ENCODE measurements around the gene C20orf144. TPM values are rescaled to one million over a fixed set of nuclear protein-coding genes. Genes with fewer than 3 reads are reported as not detected.

C20orf144 gene
- total RNA-seq, 4 donors from 2014 or later, result 0.23 TPM; not detected in 3

DNA sequence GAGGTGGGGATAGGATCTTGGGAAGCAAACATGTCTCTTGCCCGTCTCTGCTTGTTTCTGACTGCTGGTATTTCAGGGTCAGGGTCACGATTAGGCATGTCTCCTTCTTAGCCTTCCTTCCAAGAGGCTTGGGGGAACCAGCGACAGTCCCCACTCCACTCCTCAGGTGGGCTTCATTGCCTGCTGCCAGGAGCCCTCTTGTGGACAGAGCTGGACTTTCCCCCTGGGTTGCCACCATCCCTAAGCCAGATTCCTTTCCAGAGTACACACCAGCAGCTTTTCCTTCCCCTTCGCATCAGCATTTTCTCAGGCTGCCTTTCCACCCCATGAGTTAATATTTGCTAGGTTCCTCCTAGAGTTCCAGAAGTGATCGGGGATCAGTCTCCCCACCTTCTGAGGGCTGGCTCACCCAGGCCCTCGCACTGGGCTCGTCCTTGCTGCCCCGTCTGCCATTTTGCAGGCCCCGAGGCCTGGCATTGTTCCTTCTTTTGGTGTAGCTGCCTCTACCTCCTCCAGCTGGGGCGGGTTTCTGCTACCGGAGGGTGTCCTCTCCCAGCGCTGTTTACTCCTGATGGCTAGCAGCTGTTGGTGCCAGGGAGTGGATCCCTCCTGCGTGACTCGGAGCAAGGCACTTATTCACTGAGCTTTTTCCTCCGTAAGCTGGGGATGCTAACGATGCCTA is 8.8 kb upstream of the C20orf144 start:
- peaks cover 12 to 24% (median 18%) of the 10 kb centered on the region in 4 donors for H3K36me3 ChIP-seq
- peaks cover 17 to 27% (median 25%) of the 10 kb centered on the region in 4 donors for H3K4me1 ChIP-seq
- no peaks in the 10 kb centered on the region for H3K9me3 ChIP-seq
- DNase-seq (ENCODE audit: extremely low spot score), result no peak
- H3K4me3 ChIP-seq, result peak overlapping the region; percentile 23 to 37 (median 27)
- H3K27me3 ChIP-seq, result no peaks in the 10 kb centered on the region
- intact Hi-C loops (cut with DNase I), result loop anchor here (5.0 kb wide), 1 partner anchor 196 kb away; no protein-coding TSS in a partner anchor
- peak; percentile 76 to 85 (median 79) for TF ChIP-seq CTCF (IDR thresholded peaks at IDR 0.05)
- no peak for TF ChIP-seq POLR2A (IDR thresholded peaks at IDR 0.05; ENCODE audit: low read depth)
- peak; percentile 52 to 59 for TF ChIP-seq POLR2AphosphoS5 (IDR thresholded peaks at IDR 0.05)
- TF ChIP-seq EP300 (IDR thresholded peaks at IDR 0.05), result no peak
- no peak overlapping the region for H3K27ac ChIP-seq (replicated peaks in 1 of 4)
- 36% methylated on average over 16 of the region's 16 CpGs for WGBS

DNA sequence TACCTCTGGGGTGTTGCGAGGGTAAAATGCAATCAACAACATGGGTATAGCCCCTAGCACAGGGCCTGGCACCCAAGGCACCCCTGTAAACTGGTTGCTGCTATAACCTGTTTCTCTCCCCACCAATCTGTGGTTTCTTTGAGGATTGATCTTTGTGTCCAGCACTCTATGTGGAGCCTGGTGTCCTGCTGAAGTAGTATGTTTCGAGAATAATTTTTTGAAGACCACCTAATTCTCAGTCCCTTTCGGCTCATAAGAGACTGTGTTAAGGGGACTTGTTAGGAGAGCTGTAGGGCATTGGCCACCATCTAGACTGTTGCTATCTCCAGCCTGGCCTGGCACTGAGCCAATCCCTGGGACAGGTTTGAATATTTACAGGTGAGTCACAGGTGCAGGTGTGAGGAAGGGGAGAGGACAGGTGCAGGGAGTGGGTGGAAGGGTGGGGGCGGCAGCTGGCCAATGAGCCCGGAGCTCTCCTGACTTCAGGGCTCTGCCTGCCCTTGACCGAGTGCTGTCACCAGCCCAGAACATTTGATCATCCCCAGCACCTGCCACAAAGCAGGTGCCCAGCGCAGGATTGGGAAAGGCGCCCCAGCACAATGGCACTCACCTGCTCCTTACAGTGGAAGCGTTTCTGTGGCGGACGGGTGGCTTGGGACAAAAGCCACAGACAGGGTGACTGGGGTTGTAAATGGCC is 8.1 kb upstream of the C20orf144 start:
- no peak overlapping the region for H3K27ac ChIP-seq (replicated peaks in 1 of 4)
- 89% methylated on average over 4 of the region's 11 CpGs for WGBS
- H3K36me3 ChIP-seq, result peaks cover 12 to 30% (median 25%) of the 10 kb centered on the region in 4 donors
- H3K27me3 ChIP-seq, result no peaks in the 10 kb centered on the region
- TF ChIP-seq EP300 (IDR thresholded peaks at IDR 0.05), result no peak
- TF ChIP-seq POLR2AphosphoS5 (IDR thresholded peaks at IDR 0.05), result no peak
- TF ChIP-seq POLR2A (IDR thresholded peaks at IDR 0.05; ENCODE audit: low read depth), result no peak
- no peak for TF ChIP-seq CTCF (IDR thresholded peaks at IDR 0.05)
- no peaks in the 10 kb centered on the region for H3K9me3 ChIP-seq
- peaks cover 17 to 20% (median 20%) of the 10 kb centered on the region in 4 donors for H3K4me1 ChIP-seq
- intact Hi-C loops (cut with DNase I), result loop anchor here (5.0 kb wide), 1 partner anchor 197 kb away; no protein-coding TSS in a partner anchor
- H3K4me3 ChIP-seq, result peak overlapping the region in 1 of 4 donors; percentile 28
- no peak for DNase-seq (ENCODE audit: extremely low spot score)

- TF ChIP-seq POLR2A (IDR thresholded peaks at IDR 0.05; ENCODE audit: low read depth), result no peak
- no peak for TF ChIP-seq POLR2AphosphoS5 (IDR thresholded peaks at IDR 0.05)
- TF ChIP-seq EP300 (IDR thresholded peaks at IDR 0.05), result no peak
- TF ChIP-seq CTCF (IDR thresholded peaks at IDR 0.05), result no peak
- no peak for DNase-seq (ENCODE audit: extremely low spot score)
- Histone ChIP-seq H3K9me3 (no peaks in the 10 kb centered on the region), H3K27me3 (no peaks in the 10 kb centered on the region), H3K27ac (replicated peaks in 1 of 4) (no peak overlapping the region), H3K36me3 (peaks cover 12 to 37% (median 31%) of the 10 kb centered on the region in 4 donors), H3K4me1 (peaks cover 13 to 14% (median 14%) of the 10 kb centered on the region in 4 donors), H3K4me3 (no peak overlapping the region)
- intact Hi-C loops (cut with DNase I), result loop anchor here (5.0 kb wide), 1 partner anchor 197 kb away; no protein-coding TSS in a partner anchor
- WGBS, result 77% methylated on average over 14 of the region's 14 CpGs
Measured at GRCh38 chr20:33654680-33655161, 7.4 kb upstream of the C20orf144 start.

- intact Hi-C loops (cut with DNase I), result no loop called here
- Histone ChIP-seq H3K9me3 (no peaks in the 10 kb centered on the region), H3K4me1 (peaks cover 13 to 14% (median 14%) of the 10 kb centered on the region in 4 donors), H3K36me3 (peaks cover 12 to 42% (median 36%) of the 10 kb centered on the region in 4 donors), H3K4me3 (no peak overlapping the region), H3K27ac (replicated peaks in 1 of 4) (no peak overlapping the region), H3K27me3 (no peaks in the 10 kb centered on the region)
- no peak for DNase-seq (ENCODE audit: extremely low spot score)
- WGBS, result 80% methylated on average over 4 of the region's 4 CpGs
- no peak for TF ChIP-seq POLR2AphosphoS5 (IDR thresholded peaks at IDR 0.05)
- TF ChIP-seq EP300 (IDR thresholded peaks at IDR 0.05), result no peak
- no peak for TF ChIP-seq POLR2A (IDR thresholded peaks at IDR 0.05; ENCODE audit: low read depth)
- TF ChIP-seq CTCF (IDR thresholded peaks at IDR 0.05), result no peak
Measured at GRCh38 chr20:33655164-33655563, 7.0 kb upstream of the C20orf144 start.

Measured in esophagus muscularis mucosa (tissue), 4 donors.